ENCODE results near the gene ADCY3.
"Not testable (repeated sequence)": the region's sequence is repeated elsewhere in the genome, so short reads cannot be mapped to it uniquely, and the experiment has no call there.

ADCY3 gene

DNA sequence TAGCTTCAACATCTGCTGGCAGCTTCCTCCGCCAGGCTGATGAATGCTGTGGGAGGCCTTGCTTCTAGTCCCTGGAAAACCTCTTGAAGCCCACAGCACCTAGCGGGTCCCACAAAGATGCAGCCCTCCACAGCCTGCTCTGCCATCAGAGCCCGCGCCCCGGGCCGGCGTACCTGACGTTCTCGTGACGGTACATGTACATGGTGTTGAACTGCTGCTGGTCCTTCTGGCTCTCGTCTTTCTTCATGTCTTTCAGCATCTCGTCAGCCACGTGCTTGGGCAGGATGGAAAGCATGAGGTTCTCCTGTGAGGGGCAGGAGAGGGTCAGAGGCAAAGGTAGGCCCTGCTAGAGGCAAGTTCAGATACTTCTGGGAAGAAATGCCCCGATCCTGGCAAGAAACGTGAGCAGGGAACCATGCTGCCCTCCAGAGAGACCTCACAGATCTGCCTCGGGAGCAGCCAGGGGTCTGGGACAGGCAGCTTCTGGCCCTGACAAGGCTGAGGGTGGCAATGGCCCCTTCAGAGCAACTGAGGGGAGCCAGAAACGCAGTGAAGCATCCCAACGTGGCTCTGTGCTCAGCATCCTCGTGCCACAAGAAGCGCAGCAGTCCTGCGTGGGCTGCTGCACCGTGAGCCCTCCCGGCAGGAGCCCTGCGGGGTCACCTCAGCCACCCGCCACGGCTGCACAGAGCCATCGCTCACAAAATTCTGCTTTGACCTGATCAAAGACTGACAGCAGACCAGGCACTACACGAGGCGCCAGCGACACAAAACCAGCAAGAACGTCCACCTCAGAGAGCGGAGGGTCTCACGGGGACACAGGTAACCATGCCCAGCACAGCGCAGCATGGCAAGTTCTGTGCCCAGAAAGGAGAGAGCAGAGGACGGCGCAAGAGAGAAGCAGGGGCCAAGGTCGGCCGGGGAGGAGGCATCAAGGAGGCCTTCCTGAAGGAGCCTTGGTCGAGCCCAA lies 77.7 kb downstream of the ADCY3 start:
- DNase-seq = no peak

DNA sequence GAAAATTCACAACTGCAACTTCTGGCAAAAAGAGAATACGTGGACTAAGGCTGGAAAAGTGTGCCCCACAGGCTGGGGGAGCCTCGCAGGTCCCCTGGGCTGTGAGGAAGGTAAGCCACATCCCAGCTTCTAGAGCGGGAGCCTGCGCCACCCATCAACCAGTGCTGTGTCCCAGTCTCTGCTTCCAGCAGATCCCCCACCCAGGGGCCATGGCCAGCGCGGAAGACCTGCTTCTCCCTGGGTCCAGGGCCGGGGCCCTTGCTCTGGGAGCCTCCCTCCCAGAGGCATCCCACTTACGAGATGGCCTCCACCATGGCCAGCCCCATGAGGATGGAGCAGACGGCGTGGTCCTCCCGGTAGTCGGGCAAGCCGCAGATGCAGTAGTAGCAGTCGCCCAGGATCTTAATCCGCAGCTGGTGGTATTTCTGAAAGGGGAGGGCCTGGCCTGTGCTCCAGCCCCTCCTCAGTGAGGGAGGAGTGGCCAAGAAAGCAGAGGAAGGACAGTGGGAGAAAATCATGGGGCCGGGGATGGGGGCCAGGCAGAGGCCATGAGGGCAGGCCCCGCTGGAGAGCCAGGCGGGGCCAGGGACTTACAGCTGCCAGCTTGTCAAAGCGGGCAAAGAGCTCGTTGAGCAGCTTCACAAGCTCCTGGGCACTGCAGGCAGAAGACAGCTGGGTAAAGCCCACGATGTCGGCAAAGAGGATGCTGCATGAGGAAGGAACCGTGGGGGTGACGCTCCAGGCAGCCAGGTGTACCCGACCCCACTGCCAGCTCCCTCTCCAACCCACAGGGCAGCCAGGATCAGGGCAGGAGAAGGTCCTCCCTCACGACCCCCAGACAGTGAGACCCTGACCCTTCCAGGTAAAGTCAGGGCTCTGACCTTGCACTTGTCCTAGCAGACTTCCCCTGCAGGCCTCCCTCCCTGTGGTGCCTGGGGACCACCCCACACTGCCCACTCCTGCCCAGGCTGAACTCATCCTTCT lies 78.8 kb downstream of the ADCY3 start:
- no peak for DNase-seq

DNA sequence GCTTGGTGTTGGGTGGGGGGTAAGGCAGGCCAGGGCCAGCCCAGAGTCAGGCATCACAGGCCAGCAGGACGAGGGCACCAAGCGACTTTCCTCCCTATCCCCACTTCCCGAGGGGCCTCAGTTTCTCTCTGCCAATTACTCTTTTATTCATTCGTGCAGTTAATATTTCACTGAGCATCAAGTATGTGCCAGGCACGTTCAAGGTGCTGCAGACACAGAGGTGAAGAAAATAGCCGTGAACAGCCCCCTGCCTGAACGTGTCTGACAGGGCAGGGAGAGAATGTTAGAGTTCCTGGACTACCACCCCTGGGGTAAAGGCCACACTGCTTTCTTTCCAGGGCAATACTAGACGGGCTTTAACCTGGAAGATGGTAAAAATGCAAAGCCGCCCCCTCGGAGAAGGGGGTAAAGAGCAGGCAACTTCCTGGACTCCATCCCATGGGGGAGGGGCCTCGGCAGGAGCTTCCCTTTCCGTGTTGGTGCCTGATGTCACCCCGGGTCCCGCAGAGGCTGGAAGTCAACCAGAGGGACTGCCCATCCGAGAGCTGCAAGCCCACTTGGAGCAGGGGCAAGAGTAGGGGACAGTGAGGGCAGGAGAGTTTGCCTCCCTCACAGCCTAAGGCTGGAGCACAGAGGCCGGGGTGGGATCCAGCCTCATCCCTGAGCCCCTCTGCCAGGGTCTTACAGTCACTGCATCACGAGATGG lies 79.7 kb downstream of the ADCY3 start:
- DNase-seq = no peak

DNA sequence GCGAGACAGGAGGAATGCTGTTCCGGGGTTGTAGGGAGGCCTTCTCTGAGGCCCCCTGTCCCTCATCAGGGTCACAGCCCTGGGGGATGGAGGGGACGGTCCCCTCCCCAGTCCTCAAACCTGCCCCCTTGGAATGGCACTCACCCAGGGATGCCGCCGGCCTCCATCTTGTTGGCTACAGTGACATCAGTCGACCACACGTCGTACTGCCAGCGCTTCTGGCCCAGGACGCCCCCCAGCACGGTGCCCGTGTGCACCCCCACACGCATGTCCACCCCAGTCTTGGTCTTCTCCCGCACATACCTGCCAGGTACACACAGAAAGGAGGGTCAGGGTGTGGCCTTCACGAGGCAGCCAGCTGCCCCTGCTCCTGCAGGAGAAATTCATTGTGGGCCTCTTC lies 80.3 kb downstream of the ADCY3 start:
- no peak for DNase-seq

DNA sequence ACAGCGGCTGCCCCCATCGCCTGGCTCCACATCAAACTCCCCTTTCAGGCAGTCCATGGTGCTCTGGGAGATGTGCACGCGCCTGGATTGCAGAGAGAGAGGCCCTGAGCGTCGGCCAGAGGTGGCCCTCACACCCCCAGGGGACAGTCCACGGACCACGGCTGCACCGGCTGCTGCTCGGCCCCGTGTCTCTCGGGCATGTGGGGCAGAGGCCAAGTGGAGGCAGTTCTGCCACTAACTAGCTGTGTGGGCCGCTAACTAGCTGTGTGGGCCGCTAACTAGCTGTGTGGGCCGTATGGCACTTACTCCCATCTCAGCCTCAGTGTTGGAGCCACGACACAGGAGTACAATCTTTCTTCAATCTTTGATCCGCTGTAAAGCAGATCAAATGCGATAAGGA lies 81.5 kb downstream of the ADCY3 start:
- no peak for DNase-seq

DNA sequence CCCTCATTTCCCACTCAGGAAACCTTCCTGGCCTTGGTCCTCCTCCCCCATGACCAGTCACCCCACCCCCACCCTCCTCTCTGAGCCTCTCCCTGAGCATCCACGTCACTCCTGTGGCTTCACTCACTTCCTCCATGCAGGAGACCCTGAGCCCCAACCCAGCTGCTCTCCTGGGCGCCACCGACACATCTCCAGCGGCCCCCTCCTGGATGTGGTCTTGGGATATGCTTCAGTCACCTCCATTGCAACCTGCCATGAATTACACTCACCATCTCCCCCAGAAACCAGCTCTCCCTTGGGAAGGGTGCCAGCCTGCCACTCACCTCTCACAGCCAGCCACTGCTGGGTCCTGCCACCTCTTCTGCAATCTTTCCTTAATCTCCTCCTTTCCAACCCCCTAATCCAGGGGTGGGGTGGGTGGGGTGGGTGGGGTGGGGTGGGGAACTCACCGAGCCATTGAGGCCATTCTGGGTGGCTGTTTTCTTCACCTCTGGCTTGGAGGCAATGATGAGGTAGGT lies 82.0 kb downstream of the ADCY3 start:
- no peak for DNase-seq

DNA sequence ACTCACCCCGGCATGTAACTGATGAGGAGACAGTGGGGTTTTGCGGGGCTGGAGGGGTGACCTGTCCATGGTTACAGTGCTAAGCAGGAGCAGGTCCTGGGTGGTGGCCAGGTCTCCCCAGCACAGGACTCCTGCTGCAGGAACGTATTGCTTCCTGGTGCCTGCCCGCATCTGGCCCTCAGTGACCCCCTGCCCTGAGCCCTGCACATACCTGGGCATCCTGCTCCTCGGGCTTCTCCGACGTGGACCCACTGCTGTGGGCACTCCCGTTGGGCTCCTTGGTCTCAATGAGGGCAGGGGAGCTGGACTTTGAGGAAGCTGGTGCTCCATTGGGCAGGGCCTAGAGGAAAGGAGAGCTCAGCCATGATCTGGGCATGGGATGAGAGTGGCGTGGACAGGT lies 83.3 kb downstream of the ADCY3 start:
- DNase-seq = no peak

DNA sequence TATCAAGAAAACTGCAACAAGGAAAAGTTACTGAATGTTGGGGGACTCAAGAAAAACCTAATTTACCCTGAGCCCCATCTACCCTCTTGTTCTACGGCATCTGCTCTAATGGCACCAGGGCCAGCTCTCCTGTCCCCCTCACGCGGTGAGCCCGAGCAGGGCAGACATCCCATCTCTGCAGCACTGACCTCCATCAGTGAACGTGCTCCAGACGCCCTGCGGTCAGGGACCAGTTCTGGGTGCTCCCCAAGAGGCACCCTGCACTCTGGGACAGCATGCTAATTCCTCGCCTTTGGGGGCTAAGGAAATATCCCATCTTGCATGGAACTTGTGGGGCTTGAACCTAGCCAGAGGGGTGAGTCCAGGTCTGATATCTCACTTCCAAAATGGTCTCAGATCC lies 83.8 kb downstream of the ADCY3 start:
- DNase-seq = no peak

DNA sequence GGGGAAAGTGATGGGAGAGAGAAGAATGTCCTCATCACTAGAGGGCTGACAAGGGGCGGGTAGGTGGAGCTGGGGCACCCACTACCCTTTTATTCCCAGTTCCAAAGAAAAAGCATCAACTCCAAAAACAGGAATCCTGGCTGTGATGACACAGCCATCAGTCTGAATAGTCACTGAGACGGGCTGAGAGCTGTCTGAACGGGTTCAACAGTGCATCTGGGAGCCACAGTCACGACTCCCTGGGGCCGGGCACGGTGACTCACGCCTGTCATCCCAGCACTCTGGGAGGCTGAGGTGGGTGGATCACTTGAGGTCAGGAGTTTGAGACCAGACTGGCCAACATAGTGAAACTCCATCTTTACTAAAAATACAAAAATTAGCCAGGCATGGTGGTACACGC lies 84.6 kb downstream of the ADCY3 start:
- DNase-seq = not testable (repeated sequence)

DNA sequence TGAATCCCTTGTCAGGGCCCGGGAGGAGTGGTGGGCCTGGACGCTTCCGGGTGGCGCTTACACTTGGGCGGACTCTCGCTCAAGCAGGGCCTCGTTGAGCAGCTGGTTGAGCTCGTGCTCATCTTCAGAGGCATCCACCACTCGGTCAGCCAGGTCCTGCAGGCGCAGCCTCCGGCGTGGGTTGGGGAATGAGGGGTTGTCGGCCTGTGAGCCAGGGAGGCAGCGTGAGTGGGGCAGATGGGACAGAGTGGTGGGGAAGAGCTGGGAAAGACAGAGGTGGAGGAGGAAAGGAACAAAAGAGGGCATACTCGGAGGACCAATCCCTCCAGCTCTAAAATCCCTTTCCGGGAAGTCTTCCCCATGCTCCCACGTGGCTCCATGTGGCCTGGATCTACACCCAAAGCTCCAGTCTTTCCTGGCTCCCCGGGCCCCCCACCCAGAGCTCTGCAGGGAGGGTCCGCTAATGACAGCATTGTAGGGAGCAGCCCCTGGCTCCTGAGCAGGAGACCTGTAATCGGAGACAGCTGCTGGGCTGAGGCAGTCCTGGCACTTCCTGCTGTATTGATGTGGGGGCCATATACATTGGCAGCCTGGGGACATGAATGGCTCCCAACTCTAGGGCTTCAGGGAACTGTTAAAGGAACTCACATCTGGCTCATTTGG lies 85.2 kb downstream of the ADCY3 start:
- DNase-seq = no peak

DNA sequence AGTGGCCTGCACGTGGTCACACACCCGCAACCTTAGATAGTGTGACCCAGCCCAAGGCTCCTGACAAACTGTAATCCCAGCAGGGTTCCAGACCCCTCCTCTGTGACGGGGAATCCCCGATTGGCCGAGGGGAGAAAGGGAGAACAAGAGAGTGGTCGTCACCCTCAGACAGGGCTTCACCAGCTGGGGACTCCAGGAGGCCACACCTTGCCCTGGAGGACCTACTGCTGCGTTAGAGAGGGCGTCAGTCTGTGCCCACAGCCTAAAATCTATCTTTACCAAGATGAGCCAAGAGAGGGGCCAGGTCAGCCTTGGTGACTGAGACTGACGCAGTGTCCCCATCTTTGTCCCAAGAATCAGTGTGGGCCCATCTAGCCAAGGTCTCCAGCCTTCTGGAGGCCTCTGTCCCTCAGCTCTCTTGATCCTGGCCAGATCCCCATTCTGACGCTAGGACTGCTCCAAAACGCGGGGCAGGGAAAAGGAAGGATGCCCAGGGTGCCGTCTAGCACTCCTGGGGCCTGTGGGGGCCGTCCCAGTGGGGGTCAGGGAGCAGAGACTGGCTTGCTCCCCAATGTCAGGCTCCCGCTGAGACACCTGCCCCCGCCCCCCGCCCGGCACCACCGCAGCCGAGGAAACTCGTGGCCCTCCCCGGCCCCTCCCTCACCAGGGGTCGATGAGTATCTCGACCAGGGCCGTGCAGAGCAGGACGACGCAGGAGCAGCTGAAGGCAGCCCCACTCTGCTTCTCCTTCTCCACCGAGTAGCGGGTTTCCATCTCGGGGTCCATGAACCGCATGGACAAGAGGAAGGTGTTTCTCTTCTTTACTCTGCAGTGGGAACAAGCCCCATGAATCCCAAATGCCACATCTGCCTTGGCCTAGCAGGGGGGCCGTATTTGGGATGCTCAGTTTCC lies 86.0 kb downstream of the ADCY3 start:
- no peak for DNase-seq

DNA sequence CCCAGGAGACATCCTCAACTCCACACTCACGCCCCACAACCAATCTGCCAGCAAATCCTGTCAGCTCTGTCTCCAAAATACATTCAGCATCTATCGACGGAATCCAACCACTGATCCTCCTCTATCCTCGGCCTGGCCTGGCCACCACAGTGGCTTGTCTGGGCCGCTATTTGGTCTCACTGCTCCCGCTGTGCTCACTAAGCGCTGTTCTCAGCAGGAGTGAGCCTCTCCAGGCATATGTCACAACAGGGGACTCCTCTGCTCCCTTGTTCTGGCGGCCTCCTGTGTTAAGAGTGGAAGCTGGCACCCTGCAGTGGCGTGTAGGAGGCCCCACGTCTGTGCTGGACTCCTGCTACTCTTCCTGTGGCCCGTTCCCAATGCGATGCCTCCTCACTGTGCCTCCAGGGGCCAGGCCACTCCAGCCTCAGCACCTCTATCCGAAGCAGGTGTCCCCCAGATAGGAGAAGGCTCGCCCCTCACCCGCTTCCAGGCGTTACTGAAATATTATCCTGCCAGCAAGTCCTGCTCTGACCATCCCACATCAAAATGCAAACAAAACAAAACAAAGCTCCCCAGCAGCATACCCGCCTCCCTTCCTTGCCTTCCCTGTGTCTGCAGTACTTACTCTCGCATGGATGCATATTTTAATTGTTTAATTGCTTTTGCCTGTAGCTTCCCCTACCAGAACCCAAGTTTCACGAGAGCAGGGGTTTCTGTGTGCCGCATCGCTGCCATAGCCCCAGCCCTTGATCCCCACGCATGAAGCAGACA lies 86.9 kb downstream of the ADCY3 start:
- no peak for DNase-seq

DNA sequence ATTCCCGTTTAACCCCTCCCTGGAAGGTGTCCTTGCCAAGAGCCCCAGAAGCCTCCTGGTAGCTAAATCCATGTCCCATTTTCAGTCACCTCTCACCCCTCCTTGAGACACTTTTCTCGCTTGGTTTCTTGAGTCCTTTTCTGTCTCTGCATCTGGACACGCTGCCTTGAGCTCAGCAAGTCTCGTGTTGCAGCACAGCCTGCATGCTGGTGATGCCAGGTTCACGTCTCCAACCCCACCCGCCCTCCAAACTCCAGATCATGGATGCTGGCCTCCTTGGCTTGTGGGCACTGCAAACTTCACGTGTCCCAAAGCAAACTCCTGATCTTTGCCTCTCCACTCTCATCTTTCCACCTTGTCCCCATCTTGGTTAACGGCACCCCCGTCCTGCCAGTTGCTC lies 87.5 kb downstream of the ADCY3 start:
- no peak for DNase-seq

DNA sequence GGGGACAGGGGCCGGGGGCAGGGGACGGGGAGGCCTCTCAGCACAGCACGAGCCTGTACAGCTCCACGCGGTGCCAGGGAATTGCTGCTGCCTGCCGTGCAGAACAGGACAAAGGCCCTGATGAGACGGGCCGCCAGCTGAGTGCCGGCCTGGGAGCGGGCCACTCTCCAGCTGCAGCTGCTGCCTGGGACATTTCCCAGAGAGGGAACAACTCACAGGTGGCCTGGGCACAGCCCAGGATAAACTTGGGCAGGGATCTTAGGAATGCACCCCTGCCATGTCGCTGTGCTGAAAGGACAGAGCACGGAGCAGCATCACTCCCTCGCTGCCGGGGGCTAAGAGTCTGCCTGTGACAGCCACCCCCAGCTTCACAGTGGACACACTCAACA lies 88.0 kb downstream of the ADCY3 start:
- no peak for DNase-seq

DNA sequence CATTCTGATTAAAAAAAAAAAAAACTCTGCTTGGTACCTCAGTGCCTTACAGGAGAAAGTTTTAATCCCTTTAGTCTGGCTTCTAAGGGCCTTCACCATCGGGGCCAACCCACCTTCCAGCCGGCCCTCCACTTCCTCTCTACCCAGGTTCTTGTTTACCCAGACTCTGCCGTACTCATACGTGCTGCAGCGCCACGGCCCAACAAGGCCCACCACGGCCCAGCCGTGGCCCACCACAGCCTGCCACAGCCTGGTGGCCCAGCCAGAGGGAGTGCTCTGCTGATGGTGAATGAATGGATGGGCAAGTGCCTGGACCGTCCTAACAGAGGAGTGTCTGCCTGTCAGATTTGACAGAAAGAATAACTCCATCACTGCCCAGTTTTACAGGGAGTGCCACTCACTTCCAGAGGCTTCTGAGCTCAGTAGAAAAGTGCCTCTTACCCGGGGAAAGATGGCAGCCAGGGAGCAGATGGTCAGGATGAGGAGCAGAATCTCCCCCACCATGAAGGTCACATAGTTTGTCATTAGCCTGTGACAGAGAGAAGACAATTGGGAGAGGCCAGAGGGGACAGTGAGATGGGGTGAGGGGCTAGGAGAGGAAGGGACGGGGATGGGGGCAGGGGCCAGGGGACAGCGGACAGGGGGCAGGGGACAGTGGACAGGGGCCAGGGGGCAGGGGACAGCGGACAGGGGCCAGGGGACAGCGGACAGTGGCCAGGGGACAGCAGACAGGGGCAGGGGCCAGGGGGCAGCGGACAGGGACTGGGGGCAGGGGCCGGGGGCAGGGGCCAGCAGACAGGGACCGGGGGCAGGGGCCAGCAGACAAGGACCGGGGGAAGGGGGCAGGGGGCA lies 88.6 kb downstream of the ADCY3 start:
- DNase-seq = no peak

DNA sequence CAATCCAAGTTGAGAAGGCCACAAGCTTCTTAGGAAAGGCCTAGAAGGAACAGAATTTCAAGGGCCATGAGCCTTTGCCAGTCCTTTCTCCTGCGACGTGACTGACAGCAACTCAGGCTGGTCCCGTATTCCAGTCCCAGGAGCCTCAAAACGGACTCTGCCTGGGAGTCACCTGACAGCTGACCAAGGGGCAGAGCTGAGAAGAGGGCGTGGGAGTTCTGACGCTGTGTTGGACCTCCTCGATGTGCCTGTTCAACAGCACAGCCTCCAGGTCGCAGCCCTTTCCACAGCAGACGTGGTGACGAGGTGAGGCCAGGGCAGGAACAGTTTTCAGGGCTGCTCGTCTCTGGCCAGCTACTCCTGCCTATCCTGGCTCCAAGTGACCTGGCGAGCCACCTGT lies 89.3 kb downstream of the ADCY3 start:
- no peak for DNase-seq

DNA sequence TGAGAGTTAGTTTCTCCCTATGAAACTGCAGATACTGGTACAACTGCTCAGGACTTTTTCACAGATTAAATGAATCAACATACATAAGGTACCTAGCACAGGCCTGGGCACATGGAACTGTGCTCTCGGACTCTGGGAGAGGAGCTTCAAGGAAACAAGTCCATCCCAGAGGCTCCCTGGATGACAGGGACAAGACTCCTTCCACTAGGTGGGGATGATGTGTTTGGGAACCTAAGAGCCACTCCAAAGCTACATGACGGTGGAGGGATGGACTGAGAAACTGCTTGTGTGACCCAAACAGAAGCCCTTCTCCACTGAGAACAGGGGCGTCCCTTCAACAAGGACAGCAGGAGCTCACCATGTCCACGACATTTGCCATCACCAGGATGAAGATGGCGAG lies 89.7 kb downstream of the ADCY3 start:
- no peak for DNase-seq

DNA sequence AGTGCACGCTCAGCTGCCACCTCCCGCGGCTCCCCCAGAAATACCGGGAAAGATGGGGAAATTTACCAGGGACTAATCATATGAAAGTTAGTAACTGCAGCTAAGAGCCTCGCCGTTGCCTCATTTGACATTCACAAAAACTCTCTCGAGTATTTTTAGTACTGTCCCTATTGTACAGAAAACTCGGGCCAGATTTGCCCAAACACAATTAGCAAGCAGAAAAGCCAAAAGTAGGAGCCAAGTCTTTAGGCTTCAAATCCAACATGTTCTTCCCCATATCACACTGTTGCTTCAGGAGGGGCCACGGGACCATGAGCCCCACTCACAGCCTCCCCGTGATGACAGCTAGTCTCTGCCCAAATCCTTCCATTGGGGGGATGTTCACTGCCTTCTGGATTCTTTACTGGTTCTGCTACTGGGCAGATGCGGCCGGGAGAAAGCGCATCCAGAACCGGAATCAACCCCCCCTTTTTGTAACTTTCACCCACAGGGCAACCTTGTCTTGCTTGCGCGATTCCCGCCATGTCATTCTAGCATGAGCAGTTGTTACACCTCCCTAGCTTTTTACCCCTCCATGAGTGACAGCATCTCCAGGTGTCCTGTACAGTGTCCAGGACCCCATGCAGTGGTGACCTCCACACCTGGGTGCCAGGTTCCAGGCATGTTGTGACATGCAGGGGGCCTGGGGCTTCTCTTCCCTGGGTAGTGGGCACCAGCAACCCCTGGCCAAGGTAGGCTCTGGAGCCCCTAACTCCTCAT lies 91.6 kb downstream of the ADCY3 start:
- no peak for DNase-seq
